DND-41 (cell line): ENCODE data around the gene CELSR3.

ENCODE experiments used
- EZH2 ChIP-seq: IDR thresholded peaks from 3 replicates; pipeline ENCODE4 v1.6.1; 2012; ENCODE audit warnings: borderline replicate concordance, low read depth, mild to moderate bottlenecking, moderate library complexity, low read length, inconsistent platforms; ENCODE audit not compliant: severe bottlenecking
- TF ChIP-seq, protein P1 (sequence below): IDR thresholded peaks from 2 replicates; pipeline ENCODE4 v1.5.1; 2012; ENCODE audit warnings: borderline replicate concordance, low read length, moderate library complexity, mild to moderate bottlenecking; ENCODE audit not compliant: poor library complexity, severe bottlenecking; ENCODE audit errors: extremely low read depth

DNA sequence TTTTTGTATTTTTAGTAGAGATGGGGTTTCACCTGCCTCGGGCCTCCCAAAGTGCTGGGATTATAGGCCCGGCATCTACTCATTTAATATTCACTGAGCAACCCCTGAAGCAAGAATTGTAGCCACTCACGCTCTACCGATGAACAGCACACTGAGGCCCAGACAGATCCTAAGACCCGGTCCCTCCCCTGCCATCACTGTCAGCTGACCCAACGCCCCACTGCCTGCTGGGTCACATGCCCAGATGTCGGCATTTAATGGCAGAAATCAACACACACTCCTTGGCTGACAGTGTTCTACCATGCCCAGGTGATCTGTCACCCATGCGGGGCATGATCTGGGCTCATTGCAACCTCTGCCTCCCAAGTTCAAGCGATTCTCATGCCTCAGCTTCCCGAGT lies 37.9 kb downstream of the CELSR3 start:
- no peak for TF ChIP-seq EZH2
- TF ChIP-seq, protein P1, sequence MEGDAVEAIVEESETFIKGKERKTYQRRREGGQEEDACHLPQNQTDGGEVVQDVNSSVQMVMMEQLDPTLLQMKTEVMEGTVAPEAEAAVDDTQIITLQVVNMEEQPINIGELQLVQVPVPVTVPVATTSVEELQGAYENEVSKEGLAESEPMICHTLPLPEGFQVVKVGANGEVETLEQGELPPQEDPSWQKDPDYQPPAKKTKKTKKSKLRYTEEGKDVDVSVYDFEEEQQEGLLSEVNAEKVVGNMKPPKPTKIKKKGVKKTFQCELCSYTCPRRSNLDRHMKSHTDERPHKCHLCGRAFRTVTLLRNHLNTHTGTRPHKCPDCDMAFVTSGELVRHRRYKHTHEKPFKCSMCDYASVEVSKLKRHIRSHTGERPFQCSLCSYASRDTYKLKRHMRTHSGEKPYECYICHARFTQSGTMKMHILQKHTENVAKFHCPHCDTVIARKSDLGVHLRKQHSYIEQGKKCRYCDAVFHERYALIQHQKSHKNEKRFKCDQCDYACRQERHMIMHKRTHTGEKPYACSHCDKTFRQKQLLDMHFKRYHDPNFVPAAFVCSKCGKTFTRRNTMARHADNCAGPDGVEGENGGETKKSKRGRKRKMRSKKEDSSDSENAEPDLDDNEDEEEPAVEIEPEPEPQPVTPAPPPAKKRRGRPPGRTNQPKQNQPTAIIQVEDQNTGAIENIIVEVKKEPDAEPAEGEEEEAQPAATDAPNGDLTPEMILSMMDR: no peak
